ENCODE data around the gene SHOC2. TPM values are rescaled to one million over a fixed set of nuclear protein-coding genes. Genes with fewer than 3 reads are reported as not detected.

SHOC2 gene
- total and polyA plus RNA-seq, 2 experiments from 2014 or later: 64.6 to 67.7 TPM

DNA sequence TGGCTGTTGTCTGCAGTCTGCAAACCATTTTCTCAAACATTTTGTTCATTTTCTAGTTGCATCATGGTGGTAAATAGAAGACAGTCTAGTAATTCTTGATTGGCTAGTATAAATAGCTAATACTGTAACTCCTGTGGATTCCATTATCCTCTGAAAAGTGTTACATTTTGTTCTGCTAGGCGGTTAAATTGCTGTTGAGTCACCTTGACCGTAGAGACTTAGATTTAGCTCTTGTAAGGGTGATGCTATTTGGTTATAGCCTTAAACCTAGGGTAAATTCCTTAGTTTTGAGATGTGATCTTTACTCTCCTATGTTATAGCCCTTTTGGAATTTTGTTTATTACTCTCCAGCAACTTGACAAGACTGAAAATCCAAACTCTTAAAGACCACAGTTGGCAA is 58.8 kb downstream of the SHOC2 start:
- peak; percentile 18 for DNase-seq
- Histone ChIP-seq H3K79me2 (ENCODE audit: insufficient read depth) (peaks cover 93% of the 10 kb centered on the region), H3K4me2 (ENCODE audit: unreplicated experiment) (no peak overlapping the region), H3K9ac (no peak overlapping the region), H4K20me1 (ENCODE audit: insufficient read depth) (peaks cover 14% of the 10 kb centered on the region; the same call in 1 of the 2 replicates), H3F3A (ENCODE audit: insufficient read depth) (peaks cover 17% of the 10 kb centered on the region; the same call in 1 of the 2 replicates), H3K9me2 (ENCODE audit: insufficient read depth) (no peaks in the 10 kb centered on the region), H3K27me3 (replicated peaks; ENCODE audit: insufficient read depth) (no peaks in the 10 kb centered on the region), H3K4me1 (ENCODE audit: insufficient read depth) (0 out of 2 replicates have a peak, but pooled peaks cover 4% of the 10 kb centered on the region), H2AFZ (no peak overlapping the region), H3K27ac (no peak overlapping the region), H3K36me3 (ENCODE audit: low read depth) (no peaks in the 10 kb centered on the region; the same call in 1 of the 2 replicates), H3K9me3 (ENCODE audit: low read depth) (no peaks in the 10 kb centered on the region), H3K4me3 (no peak overlapping the region)
- WGBS, 2 experiments (ENCODE audit: low coverage in 1 of 2, low lambda C conversion rate in 2 of 2, missing lambda C conversion rate in 2 of 2): 87 to 88% methylated on average over 2 of the region's 2 CpGs
- TF ChIP-seq EZH2phosphoT487 (IDR thresholded peaks at IDR 0.05; ENCODE audit: insufficient read depth, low read depth): no peak
- TF ChIP-seq EZH2 (IDR thresholded peaks at IDR 0.05; ENCODE audit: insufficient read depth, poor library complexity, severe bottlenecking): no peak
- in situ Hi-C loops (cut with MboI): no loop called here

DNA sequence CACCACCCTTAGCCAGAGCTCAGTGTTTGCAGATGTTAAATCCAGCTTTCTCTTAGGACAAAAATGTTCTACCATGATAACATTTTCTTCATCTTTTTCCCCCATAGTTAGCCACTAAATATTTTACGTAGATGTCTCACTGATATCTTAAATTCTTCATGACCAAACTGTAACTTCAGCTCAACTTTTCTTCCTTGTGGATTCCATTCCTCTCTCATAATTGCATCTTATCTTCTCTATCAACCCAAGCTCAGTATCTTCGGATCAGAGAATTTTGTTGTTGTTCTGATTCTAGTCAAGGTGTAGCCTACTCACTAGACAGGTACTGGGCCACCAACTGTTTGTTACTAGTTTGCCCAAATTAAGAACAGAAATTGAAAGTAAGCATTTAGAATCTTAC is 60.2 kb downstream of the SHOC2 start:
- H3K27ac ChIP-seq: no peak overlapping the region
- no peak overlapping the region for H3K9ac ChIP-seq
- in situ Hi-C loops (cut with MboI): no loop called here
- peaks cover 14% of the 10 kb centered on the region; the same call in 1 of the 2 replicates for H4K20me1 ChIP-seq (ENCODE audit: insufficient read depth)
- 0 out of 2 replicates have a peak, but pooled peaks cover 4% of the 10 kb centered on the region for H3K4me1 ChIP-seq (ENCODE audit: insufficient read depth)
- no peak for DNase-seq
- H2AFZ ChIP-seq: no peak overlapping the region
- H3F3A ChIP-seq (ENCODE audit: insufficient read depth): peaks cover 17% of the 10 kb centered on the region; the same call in 1 of the 2 replicates
- no peaks in the 10 kb centered on the region; the same call in 1 of the 2 replicates for H3K36me3 ChIP-seq (ENCODE audit: low read depth)
- H3K4me3 ChIP-seq: no peak overlapping the region
- TF ChIP-seq EZH2 (IDR thresholded peaks at IDR 0.05; ENCODE audit: insufficient read depth, poor library complexity, severe bottlenecking) (no peak), EZH2phosphoT487 (IDR thresholded peaks at IDR 0.05; ENCODE audit: insufficient read depth, low read depth) (no peak)
- H3K9me3 ChIP-seq (ENCODE audit: low read depth): no peaks in the 10 kb centered on the region
- H3K4me2 ChIP-seq (ENCODE audit: unreplicated experiment): no peak overlapping the region
- no peaks in the 10 kb centered on the region for H3K9me2 ChIP-seq (ENCODE audit: insufficient read depth)
- 83% methylated on average over 2 of the region's 2 CpGs for WGBS, 2 experiments (ENCODE audit: low coverage in 1 of 2, low lambda C conversion rate in 2 of 2, missing lambda C conversion rate in 2 of 2)
- peaks cover 93% of the 10 kb centered on the region for H3K79me2 ChIP-seq (ENCODE audit: insufficient read depth)
- no peaks in the 10 kb centered on the region for H3K27me3 ChIP-seq (replicated peaks; ENCODE audit: insufficient read depth)

DNA sequence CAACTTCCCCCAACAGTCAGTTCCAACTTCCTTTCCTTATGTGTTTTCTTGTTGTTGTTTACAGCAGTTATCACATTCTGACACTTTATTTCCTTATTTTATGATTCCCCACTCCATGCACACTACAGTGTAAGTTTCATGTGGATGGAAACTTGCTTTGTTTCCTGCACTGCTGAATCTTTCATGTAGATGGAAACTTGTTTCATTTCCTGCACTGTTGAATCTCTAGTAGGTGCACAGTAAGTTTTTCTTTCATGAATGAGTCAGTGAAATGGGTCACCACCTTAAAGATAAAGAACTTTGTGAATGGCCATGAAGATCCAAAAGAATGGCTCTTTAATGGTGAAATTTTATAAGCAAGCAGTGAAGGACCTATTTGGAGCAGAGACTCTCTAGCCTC is 61.4 kb downstream of the SHOC2 start:
- Histone ChIP-seq H3K4me3 (no peak overlapping the region), H3K4me2 (ENCODE audit: unreplicated experiment) (no peak overlapping the region), H3K79me2 (ENCODE audit: insufficient read depth) (peaks cover 93% of the 10 kb centered on the region), H3K9me3 (ENCODE audit: low read depth) (no peaks in the 10 kb centered on the region), H3F3A (ENCODE audit: insufficient read depth) (peaks cover 17% of the 10 kb centered on the region; the same call in 1 of the 2 replicates), H2AFZ (no peak overlapping the region), H3K9ac (no peak overlapping the region), H4K20me1 (ENCODE audit: insufficient read depth) (peaks cover 14% of the 10 kb centered on the region), H3K27me3 (replicated peaks; ENCODE audit: insufficient read depth) (no peaks in the 10 kb centered on the region), H3K9me2 (ENCODE audit: insufficient read depth) (no peaks in the 10 kb centered on the region), H3K36me3 (ENCODE audit: low read depth) (peaks cover 4% of the 10 kb centered on the region; the same call in 1 of the 2 replicates), H3K4me1 (ENCODE audit: insufficient read depth) (0 out of 2 replicates have a peak, but pooled peaks cover 4% of the 10 kb centered on the region), H3K27ac (no peak overlapping the region)
- TF ChIP-seq EZH2phosphoT487 (IDR thresholded peaks at IDR 0.05; ENCODE audit: insufficient read depth, low read depth) (no peak), EZH2 (IDR thresholded peaks at IDR 0.05; ENCODE audit: insufficient read depth, poor library complexity, severe bottlenecking) (no peak)
- in situ Hi-C loops (cut with MboI): no loop called here
- no peak for DNase-seq

DNA sequence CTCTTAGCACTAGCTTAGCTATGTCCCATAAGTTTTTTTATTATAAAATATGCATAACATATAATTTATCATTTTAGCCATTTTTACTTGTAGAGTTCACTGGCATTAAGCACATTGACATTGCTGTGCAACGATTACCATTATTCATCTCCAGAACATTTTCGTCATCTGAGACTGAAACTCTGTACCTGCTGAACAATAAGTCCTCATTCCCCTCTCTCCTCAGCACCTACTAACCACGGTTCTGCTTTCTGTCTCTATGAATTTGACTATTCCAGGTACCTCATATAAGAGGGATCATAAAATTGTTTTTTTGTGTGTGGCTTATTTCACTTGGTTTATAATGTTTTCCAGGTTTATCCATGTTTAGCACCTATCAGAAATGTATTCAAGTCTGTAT is 64.1 kb downstream of the SHOC2 start:
- Histone ChIP-seq H3K4me3 (no peak overlapping the region), H2AFZ (no peak overlapping the region), H3F3A (ENCODE audit: insufficient read depth) (peaks cover 17% of the 10 kb centered on the region; the same call in 1 of the 2 replicates), H4K20me1 (ENCODE audit: insufficient read depth) (peaks cover 7% of the 10 kb centered on the region), H3K9ac (no peak overlapping the region), H3K79me2 (ENCODE audit: insufficient read depth) (peaks cover 93% of the 10 kb centered on the region), H3K9me2 (ENCODE audit: insufficient read depth) (no peaks in the 10 kb centered on the region), H3K36me3 (ENCODE audit: low read depth) (peaks cover 8% of the 10 kb centered on the region; the same call in 1 of the 2 replicates), H3K4me2 (ENCODE audit: unreplicated experiment) (no peak overlapping the region), H3K9me3 (ENCODE audit: low read depth) (no peaks in the 10 kb centered on the region), H3K27ac (no peak overlapping the region), H3K4me1 (ENCODE audit: insufficient read depth) (peaks cover 5% of the 10 kb centered on the region), H3K27me3 (replicated peaks; ENCODE audit: insufficient read depth) (no peaks in the 10 kb centered on the region)
- in situ Hi-C loops (cut with MboI): no loop called here
- TF ChIP-seq EZH2 (IDR thresholded peaks at IDR 0.05; ENCODE audit: insufficient read depth, poor library complexity, severe bottlenecking) (no peak), EZH2phosphoT487 (IDR thresholded peaks at IDR 0.05; ENCODE audit: insufficient read depth, low read depth) (no peak)
- DNase-seq: no peak
- WGBS, 2 experiments (ENCODE audit: low coverage in 1 of 2, low lambda C conversion rate in 2 of 2, missing lambda C conversion rate in 2 of 2): 94 to 99% methylated on average over 3 of the region's 3 CpGs

Measured in GM23248 (cell line).